GM21423 (cell line): ENCODE measurements around the gene TMEM131L.
"Not testable (repeated sequence)": the region's sequence is repeated elsewhere in the genome, so short reads cannot be mapped to it uniquely, and the experiment has no call there.

Experiments used
- ATAC-seq: cut with Tn5 transposase; IDR thresholded peaks from one replicate; pipeline ENCODE4 v1.9.1; 2021; ENCODE audit warnings: mild to moderate bottlenecking, moderate library complexity; ENCODE audit not compliant: unreplicated experiment

Gene TMEM131L

DNA sequence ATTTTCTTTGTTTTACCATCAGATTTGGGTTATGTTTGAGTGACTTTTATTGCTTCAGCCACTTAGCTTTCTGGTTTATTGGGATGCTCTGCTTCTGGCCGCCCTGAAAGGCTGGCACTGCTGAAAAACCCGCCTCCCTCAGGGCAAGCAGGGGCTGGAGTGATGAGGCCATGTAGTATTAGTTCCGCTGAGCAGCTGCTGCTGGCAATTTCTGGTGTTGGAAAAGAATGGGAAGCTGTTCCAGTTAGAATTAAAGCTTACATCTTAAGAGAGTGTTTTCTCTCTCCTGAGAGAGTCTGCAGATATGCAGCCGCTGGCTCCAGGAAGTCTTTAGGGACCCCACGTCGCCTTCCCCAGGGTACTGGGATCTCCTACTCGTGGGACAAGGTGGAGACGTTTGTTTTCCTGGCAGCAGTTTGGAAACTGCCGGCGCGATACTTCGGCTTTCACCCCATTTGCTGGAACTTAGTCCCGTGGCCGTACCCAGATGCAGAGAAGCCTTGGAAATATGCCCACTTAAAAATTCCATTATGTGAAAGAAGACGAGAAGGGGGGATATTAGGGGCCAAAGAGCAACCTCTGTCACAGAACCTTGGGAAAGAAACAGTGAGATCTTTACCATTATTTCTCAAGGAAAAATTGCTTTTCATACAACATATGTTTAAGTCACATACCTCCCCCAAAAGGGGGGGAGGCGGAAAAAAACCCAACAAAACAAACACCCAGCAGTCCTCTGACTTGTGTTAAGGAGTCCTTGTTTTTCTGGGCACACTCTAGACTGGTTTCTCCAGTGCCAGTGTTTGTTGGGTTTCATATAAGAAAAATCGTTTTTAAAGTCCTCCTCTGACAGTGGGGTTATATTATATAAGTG, 72.6 kb downstream of the TMEM131L start:
- no peak for ATAC-seq

DNA sequence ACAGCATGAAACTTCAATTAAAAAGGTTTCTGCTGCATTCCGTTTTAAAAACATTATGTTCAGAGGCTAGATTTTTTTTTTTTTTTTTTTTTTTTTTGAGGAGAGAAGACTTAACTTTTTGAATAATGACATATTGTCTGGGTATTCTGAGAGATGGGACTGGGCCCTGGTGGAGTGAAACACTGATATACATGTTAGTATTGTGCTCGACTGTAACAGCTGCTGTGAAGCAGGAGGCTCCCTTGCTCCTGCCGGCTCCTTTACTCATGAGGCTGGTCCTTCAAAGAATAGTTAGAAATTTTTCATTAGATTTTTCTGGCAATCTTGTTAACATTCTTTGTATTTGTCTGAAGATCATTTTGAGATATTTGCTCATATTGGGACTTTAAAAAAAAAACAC, 73.3 kb downstream of the TMEM131L start:
- ATAC-seq, result no peak

DNA sequence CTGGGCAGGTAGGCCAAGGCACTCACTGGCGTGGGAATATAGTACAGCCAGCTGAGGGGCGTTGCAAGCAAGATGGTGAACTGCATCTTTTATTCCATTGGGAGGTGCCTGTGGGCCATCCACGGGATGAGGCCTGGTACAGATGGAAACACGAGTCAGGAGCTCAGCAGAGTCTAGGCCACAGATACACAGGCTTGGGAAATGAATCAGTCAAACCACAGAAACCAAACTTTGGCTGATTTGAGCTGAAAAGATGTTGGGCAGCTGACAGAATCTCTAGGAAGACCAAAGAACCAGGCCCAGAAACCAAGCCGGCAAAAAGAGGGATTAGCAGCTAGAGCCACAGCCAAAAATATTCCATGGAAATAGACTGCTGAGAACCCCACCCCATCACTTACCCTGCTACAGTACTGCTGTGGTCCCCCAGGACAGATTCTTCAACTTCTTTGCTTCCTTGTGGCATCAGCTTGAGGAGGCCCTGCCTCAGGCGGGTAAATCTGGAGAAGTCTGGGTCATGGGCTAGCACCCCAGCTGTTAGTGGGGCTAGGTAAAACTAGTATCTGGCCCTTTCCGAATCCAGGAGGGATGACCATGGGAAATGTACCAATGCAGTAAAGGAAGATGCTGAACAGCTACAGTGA, 75.4 kb downstream of the TMEM131L start:
- no peak for ATAC-seq

DNA sequence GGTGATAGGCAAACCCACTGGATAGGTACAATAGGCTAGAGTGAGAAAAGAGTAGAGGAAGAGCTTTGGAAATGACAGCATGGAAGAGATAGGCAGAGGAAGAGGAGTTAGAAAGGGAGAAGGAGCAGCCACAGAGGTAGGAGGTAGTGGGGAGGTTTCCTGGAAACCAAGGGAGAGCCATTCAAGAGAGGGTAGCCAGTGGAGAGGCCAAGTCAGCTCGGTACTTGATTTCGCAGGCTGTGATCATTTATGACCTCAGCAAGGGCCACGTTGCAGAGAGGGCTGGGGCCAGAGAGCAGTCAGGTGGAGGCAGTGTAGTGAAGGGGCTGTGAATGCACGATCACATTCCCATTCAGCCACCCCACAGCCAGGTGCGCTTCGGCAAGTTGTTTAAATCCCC, 76.0 kb downstream of the TMEM131L start:
- ATAC-seq, result no peak

DNA sequence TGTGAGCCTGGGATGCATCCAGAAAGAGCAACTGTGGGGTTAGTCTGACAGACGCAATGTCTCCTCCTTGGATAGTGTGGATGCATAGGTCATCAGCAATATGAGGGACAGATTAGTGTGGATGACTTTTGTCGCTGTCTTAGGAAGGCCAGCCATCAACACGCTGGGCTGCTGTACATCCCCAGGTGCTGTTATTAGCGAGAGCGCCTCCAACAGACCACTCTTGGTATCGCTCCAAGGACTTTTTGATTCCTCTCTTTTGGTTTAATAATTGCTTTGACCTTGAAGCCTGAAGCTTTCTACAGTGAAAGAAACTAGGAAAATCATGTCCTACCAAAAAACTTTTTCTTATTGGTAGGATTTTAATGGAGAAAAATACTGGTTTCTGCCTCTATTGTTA, 76.7 kb downstream of the TMEM131L start:
- no peak for ATAC-seq

DNA sequence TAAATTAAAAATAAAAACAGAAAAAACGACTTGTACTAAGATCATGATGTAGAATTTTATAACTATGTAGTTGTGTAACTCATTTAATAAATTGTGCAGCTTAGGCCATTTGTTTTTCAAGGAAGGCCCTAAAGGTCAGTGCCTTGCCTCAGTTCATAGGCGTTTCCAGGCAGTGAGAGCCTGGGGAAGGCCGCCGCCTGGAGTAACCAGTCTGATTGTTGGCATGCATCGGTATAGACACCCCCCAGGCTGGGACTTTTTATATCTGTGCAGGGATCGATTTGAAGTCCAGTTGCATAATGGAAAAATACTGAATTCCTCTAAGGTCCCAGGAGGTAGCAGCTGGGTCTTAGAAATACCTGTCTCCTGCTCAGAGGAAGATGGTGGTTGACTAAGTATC, 77.2 kb downstream of the TMEM131L start:
- ATAC-seq, result no peak

DNA sequence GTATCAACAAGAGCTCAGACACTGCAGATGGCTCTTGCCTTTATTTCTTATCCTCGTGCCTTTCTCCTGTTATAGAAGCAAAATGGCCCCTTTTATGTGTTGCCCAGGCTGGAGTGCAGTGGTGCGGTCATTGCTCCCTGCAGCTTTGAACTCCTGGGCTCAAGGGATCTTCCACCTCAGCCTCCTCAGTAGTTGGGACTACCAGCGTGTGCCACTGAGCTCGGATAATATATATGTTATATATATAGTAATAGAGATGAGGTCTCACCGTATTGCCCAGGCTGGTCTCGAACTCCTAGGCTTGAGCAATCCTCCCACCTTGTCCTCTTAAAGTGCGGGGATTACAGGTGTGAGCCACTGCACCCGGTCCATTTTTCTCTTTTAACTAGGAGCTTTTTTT, 79.7 kb downstream of the TMEM131L start:
- ATAC-seq, result no peak

GRCh38 chr4:153546280-153546679, 80.1 kb downstream of the TMEM131L start:
- no peak for ATAC-seq

GRCh38 chr4:153547520-153547919, 81.4 kb downstream of the TMEM131L start:
- ATAC-seq, result no peak

- not testable (repeated sequence) for ATAC-seq
These were observed 82.7 kb downstream of the TMEM131L start for GRCh38 chr4:153548907-153549306.

- no peak for ATAC-seq
These were observed 83.2 kb downstream of the TMEM131L start for GRCh38 chr4:153549405-153549804.

DNA sequence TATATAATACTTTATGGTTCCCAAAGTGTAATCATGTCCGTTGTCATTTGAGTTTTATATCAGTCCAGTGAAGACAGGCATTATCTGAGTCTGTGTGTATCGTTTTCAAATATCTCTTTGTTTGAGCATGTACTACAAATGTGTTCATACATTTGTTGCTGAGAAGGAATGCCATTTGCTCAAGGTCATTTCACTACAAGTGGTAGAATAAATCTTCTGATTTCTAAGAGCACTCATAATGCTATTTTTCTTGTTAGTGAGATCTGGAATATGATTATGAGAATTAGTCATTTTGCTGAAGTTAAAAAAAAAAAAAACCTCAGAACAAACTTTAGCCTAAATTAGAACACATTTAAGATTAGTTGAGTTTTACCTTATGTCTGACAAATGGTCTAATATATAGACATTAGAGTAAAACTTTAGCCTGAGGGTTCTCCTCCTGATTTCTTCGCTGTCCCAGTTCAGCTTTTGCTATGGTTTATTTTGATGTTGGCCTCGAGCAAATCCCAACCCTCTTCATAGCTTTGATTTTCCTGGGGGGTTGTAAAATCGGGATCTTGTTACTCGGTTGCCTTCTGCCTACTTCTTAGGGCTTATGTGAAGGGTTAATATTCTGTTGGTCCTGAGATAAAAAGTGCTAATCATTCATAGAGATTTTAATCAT, 87.1 kb downstream of the TMEM131L start:
- ATAC-seq, result no peak

DNA sequence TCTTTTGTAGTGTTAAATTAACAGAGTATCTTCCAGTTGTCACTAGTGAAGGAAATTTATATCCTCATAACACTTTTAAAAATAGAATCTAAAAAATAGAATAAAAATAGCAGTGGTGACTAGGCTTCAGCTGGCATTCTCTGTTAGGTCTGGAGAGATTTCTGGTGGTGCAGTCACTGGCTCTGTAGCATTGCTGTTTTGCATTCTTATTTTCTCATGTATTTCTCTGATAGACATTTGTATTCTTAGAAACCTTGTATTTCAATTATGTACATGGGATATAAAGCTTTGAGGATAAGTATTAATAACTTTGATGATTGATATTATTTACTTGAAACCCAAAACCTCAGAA, 87.6 kb downstream of the TMEM131L start:
- no peak for ATAC-seq

DNA sequence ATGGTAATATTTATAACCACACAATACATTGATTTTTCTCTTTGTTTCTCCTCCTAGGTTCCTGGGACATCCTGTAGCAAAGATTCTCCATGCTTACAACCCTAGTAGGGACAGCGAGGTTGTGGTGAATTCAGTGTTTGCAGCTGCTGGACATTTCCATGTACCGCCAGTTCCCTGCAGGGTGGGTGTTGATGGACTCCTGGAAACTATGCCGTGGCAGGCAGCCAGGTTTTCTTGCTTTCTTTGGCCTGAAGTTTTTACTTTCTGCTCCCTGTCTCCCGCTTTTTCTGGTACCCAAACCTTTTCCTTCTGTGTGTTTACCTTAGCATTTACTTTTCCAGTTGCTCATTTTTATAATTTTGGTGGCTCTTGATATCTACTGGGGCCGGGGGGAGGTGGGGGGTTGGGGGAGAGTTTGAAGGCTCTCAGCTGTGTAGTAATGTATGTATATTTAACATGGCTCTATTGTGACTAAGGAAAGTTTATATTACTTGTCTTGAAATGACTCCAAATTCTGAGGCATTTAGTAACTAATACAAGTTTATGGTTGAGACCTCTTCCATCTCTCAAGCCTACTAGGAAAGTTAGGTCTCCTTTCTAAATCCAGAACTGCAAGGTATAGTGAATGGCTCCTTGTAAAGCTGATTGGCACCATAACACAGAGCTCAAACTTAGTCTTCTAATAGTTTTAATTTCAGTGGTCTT, 89.7 kb downstream of the TMEM131L start:
- no peak for ATAC-seq

DNA sequence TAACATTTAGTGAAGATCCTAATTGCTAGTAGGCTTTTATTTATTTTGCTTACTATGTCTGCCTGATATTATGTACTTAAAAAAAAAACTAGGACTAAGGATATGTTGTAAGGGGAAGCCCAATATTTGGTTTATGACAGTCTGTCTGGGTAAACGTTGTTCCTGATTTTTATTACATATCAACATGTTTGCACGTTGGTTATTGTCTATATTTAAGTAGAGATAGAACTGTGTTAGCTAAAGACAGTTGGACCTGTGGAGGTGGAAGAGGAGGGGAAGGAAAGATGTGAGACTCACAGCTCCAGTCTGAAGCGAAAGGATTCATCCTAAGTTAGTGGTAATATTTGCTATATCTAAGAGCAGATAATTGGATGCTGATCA, 90.3 kb downstream of the TMEM131L start:
- ATAC-seq, result no peak

GRCh38 chr4:153560908-153561307, 94.7 kb downstream of the TMEM131L start:
- ATAC-seq, result peak; percentile 55

- ATAC-seq, result no peak
These were observed 98.7 kb downstream of the TMEM131L start for GRCh38 chr4:153564630-153565525.

- no peak for ATAC-seq
These were observed 100.5 kb downstream of the TMEM131L start for GRCh38 chr4:153566631-153567150.

DNA sequence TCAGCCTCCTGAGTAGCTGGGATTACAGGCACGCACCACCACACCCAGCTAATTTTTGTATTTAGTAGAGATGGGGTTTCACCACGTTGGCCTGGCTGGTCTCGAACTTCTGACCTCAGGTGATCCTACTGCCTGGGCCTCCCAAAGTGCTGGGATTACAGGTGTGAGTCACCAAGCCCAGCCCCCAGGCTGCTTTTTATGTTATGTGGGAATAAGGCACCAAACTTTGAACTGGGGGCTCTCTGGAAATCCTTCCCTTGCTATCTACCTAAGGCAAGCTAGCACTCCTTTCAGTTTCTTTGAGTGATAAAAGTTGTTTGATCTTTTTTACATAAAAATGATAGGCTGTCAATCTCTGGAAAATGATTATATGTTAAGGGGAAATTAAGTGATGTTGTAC, 101.5 kb downstream of the TMEM131L start:
- not testable (repeated sequence) for ATAC-seq
